Transverse colon (tissue), 3 donors: ENCODE measurements around the gene YJEFN3.

Experiments used
- CTCF ChIP-seq, 5 experiments: fragments of 200-600 bp in 3 of 5; fragments of 450-650 bp in 2 of 5; sonication (generic) in 3 of 5; IDR thresholded peaks; 1 replicate in 2 of 5; 2 replicates in 3 of 5; pipeline ENCODE4 v1.5.1; 2016 to 2017; ENCODE audit warnings: antibody characterized with exemption in 5 of 5, inconsistent platforms in 3 of 5, mild to moderate bottlenecking in 2 of 5, moderate library complexity in 1 of 5
- EP300 ChIP-seq: sonication (generic); formaldehyde crosslinking; IDR thresholded peaks from one replicate; pipeline ENCODE4 v1.6.1; 2017; ENCODE audit warnings: antibody characterized with exemption, low read depth

GRCh38 chr19:19486343-19487076, 42.2 kb upstream of the YJEFN3 start:
- TF ChIP-seq EP300 (no peak), CTCF (IDR thresholded peaks at IDR 0.05) (no peak)
